Fibroblast of lung (primary cell): ENCODE results near the gene HDAC3. TPM values are rescaled to one million over a fixed set of nuclear protein-coding genes. Genes with fewer than 3 reads are reported as not detected.

Experiments used
- DNase-seq, 2 donors: peaks; one replicate each; pipeline versions ENCODE4 v3.0.0 to v3.0.0-alpha.2; 2010; ENCODE audit warnings: low read depth in 2 of 2
- H2AFZ ChIP-seq: 2 replicates; pipeline ENCODE4 v1.5.1; 2012; ENCODE audit warnings: low read length, control low read depth, inconsistent platforms
- H3K27ac ChIP-seq: 2 replicates; pipeline ENCODE4 v1.5.1; 2011; ENCODE audit warnings: low read length, control low read depth; ENCODE audit not compliant: insufficient read depth
- H3K27me3 ChIP-seq: 2 replicates; pipeline ENCODE4 v1.5.1; 2011; ENCODE audit warnings: mild to moderate bottlenecking, low read length; ENCODE audit not compliant: control insufficient read depth, insufficient read depth
- H3K36me3 ChIP-seq: 2 replicates; pipeline ENCODE4 v1.5.1; 2011; ENCODE audit warnings: low read length; ENCODE audit not compliant: control insufficient read depth, insufficient read depth
- H3K4me1 ChIP-seq: 2 replicates; pipeline ENCODE4 v1.5.1; 2011; ENCODE audit warnings: low read length; ENCODE audit not compliant: control insufficient read depth, insufficient read depth; ENCODE audit errors: extremely low read depth
- H3K4me2 ChIP-seq: 2 replicates; pipeline ENCODE4 v1.5.1; 2011; ENCODE audit warnings: low read length, control low read depth; ENCODE audit not compliant: insufficient read depth; ENCODE audit errors: extremely low read depth
- H3K4me3 ChIP-seq, 4 experiments: fragments of 200-600 bp in 1 of 4; sonication (generic) in 1 of 4; replicated peaks in 1 of 4; 2 replicates each; pipeline ENCODE4 v1.5.1; 2011 to 2016; ENCODE audit warnings: low read length in 4 of 4, low read depth in 3 of 4, mild to moderate bottlenecking in 3 of 4, control low read depth in 2 of 4, inconsistent platforms in 1 of 4, mixed read lengths in 1 of 4; ENCODE audit not compliant: insufficient read depth in 1 of 4; ENCODE audit errors: control extremely low read depth in 1 of 4
- H3K79me2 ChIP-seq: 2 replicates; pipeline ENCODE4 v1.5.1; 2012; ENCODE audit warnings: mild to moderate bottlenecking, low read length, inconsistent platforms; ENCODE audit not compliant: control insufficient read depth, insufficient read depth
- H3K9ac ChIP-seq: 2 replicates; pipeline ENCODE4 v1.5.1; 2011; ENCODE audit warnings: mild to moderate bottlenecking, low read length, control low read depth; ENCODE audit not compliant: insufficient read depth
- H3K9me3 ChIP-seq: 2 replicates; pipeline ENCODE4 v1.5.1; 2012; ENCODE audit warnings: low read depth, low read length; ENCODE audit not compliant: control insufficient read depth, insufficient read depth
- H4K20me1 ChIP-seq: 2 replicates; pipeline ENCODE4 v1.5.1; 2011; ENCODE audit warnings: low read length; ENCODE audit not compliant: control insufficient read depth, insufficient read depth; ENCODE audit errors: extremely low read depth
- EZH2 ChIP-seq: IDR thresholded peaks from 2 replicates; pipeline ENCODE4 v1.5.1; 2012; ENCODE audit warnings: low read length, control low read depth, mild to moderate bottlenecking; ENCODE audit errors: missing control alignments
- polyA plus RNA-seq, 2 donors: library from polyadenylated mRNA; depleted of rRNA in 1 of 2; stranded (reverse) in 1 of 2; unstranded in 1 of 2; fragments of >200 nt; gene quantifications; 2 replicates each; pipeline ENCODE4 v1.2.1, GENCODE V29; 2011 to 2012; ENCODE audit warnings: missing spikeins in 1 of 2
- total RNA-seq: library from RNA; depleted of rRNA; stranded (reverse); fragments of >200 nt; gene quantifications from 2 replicates; pipeline ENCODE4 v1.2.1, GENCODE V29; 2014
- TF ChIP-seq, protein P1 (sequence below), 2 donors: IDR thresholded peaks in 1 of 2; conservative IDR thresholded peaks in 1 of 2; 1 replicate in 1 of 2; 2 replicates in 1 of 2; pipeline ENCODE4 v1.5.1; 2011 to 2012; ENCODE audit warnings: low read length in 2 of 2, control low read depth in 1 of 2, inconsistent platforms in 1 of 2, low read depth in 1 of 2, mild to moderate bottlenecking in 1 of 2

Gene HDAC3
- total and polyA plus RNA-seq, 2 donors (not counting 1 experiment from before 2014, with no cell fraction given): 56.8 to 69.6 TPM

- H3K79me2 ChIP-seq: peaks cover 23% of the 10 kb centered on the region
- TF ChIP-seq, protein P1, sequence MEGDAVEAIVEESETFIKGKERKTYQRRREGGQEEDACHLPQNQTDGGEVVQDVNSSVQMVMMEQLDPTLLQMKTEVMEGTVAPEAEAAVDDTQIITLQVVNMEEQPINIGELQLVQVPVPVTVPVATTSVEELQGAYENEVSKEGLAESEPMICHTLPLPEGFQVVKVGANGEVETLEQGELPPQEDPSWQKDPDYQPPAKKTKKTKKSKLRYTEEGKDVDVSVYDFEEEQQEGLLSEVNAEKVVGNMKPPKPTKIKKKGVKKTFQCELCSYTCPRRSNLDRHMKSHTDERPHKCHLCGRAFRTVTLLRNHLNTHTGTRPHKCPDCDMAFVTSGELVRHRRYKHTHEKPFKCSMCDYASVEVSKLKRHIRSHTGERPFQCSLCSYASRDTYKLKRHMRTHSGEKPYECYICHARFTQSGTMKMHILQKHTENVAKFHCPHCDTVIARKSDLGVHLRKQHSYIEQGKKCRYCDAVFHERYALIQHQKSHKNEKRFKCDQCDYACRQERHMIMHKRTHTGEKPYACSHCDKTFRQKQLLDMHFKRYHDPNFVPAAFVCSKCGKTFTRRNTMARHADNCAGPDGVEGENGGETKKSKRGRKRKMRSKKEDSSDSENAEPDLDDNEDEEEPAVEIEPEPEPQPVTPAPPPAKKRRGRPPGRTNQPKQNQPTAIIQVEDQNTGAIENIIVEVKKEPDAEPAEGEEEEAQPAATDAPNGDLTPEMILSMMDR (conservative IDR thresholded peaks at IDR 0.05 in 1 of 2, IDR thresholded peaks at IDR 0.05 in 1 of 2; ENCODE audit: low read depth in 1 of 2, low read length in 2 of 2): no peak
- TF ChIP-seq EZH2: no peak
- no peak overlapping the region for H3K27ac ChIP-seq
- no peaks in the 10 kb centered on the region for H3K4me1 ChIP-seq
- no peak for DNase-seq
- no peaks in the 10 kb centered on the region for H3K36me3 ChIP-seq
- no peak overlapping the region for H3K9ac ChIP-seq
- no peaks in the 10 kb centered on the region for H3K27me3 ChIP-seq
- no peaks in the 10 kb centered on the region for H3K9me3 ChIP-seq
- H3K4me2 ChIP-seq: no peak overlapping the region
- no peak overlapping the region for H2AFZ ChIP-seq
- no peaks in the 10 kb centered on the region for H4K20me1 ChIP-seq
- no peak overlapping the region for H3K4me3 ChIP-seq
These were observed 39.8 kb downstream of the HDAC3 start for GRCh38 chr5:141596867-141597266.

DNA sequence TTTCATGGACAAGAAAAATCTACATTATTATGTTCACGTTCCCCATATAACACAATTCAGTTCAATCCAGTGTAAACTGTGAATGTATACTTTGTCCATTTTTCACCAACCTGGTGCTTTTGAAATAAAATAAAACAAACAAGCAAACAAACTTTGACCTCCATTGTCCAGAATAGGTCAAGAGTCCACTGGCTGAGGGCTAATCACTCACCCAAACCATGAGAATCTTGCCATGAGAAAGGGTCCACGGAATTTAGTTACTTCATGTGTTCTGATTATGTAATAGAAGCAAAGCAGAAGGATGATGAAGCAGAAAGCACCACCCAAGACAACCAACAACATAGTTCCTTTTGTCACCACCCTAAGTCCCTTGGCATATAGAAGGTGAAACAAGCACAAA is 46.5 kb downstream of the HDAC3 start:
- Histone ChIP-seq H3K9me3 (no peaks in the 10 kb centered on the region), H3K9ac (no peak overlapping the region), H2AFZ (no peak overlapping the region), H3K79me2 (peaks cover 9% of the 10 kb centered on the region), H3K36me3 (peaks cover 5% of the 10 kb centered on the region), H3K4me1 (no peaks in the 10 kb centered on the region), H3K27me3 (no peaks in the 10 kb centered on the region), H3K4me2 (no peak overlapping the region), H3K27ac (no peak overlapping the region), H4K20me1 (no peaks in the 10 kb centered on the region), H3K4me3 (no peak overlapping the region)
- DNase-seq: no peak
- no peak for TF ChIP-seq EZH2
- TF ChIP-seq, protein P1 (conservative IDR thresholded peaks at IDR 0.05 in 1 of 2, IDR thresholded peaks at IDR 0.05 in 1 of 2; ENCODE audit: low read depth in 1 of 2, low read length in 2 of 2): no peak

- Histone ChIP-seq H3K36me3 (peaks cover 9% of the 10 kb centered on the region), H2AFZ (no peak overlapping the region), H3K9ac (no peak overlapping the region), H3K4me1 (no peaks in the 10 kb centered on the region), H3K27ac (no peak overlapping the region), H3K4me2 (no peak overlapping the region), H3K9me3 (no peaks in the 10 kb centered on the region), H3K4me3 (no peak overlapping the region), H3K27me3 (no peaks in the 10 kb centered on the region), H4K20me1 (no peaks in the 10 kb centered on the region), H3K79me2 (peaks cover 7% of the 10 kb centered on the region)
- DNase-seq: no peak
- TF ChIP-seq EZH2: no peak
- TF ChIP-seq, protein P1 (conservative IDR thresholded peaks at IDR 0.05 in 1 of 2, IDR thresholded peaks at IDR 0.05 in 1 of 2; ENCODE audit: low read depth in 1 of 2, low read length in 2 of 2): no peak
These were observed 50.4 kb downstream of the HDAC3 start for GRCh38 chr5:141586246-141586645.
